MM.1S (cell line): ENCODE measurements around the gene ELMOD1.

ENCODE experiments used
- DNase-seq: peaks from one replicate; pipeline ENCODE4 v3.0.0-alpha.2; 2015
- H2AFZ ChIP-seq: fragments of 300-600 bp; sonication (generic); 2 replicates; pipeline ENCODE4 v1.6.0; 2016; ENCODE audit warnings: antibody characterized with exemption, low read length
- H3F3A ChIP-seq: fragments of 300-600 bp; sonication (generic); 2 replicates; pipeline ENCODE4 v1.6.1; 2016; ENCODE audit warnings: mild to moderate bottlenecking, antibody characterized with exemption, low read length, moderate library complexity, mixed read lengths; ENCODE audit not compliant: insufficient read depth
- H3K27ac ChIP-seq: fragments of 300-600 bp; sonication (generic); 2 replicates; pipeline ENCODE4 v1.5.1; 2016; ENCODE audit warnings: mild to moderate bottlenecking, low read length
- H3K27me3 ChIP-seq: fragments of 300-600 bp; sonication (generic); replicated peaks from 2 replicates; pipeline ENCODE4 v1.6.0; 2016; ENCODE audit warnings: low read length; ENCODE audit not compliant: insufficient read depth
- H3K36me3 ChIP-seq: fragments of 300-600 bp; sonication (generic); replicated peaks from 2 replicates; pipeline ENCODE4 v1.6.1; 2016; ENCODE audit warnings: mild to moderate bottlenecking, low read length, mixed read lengths; ENCODE audit not compliant: insufficient read depth
- H3K4me1 ChIP-seq: fragments of 300-600 bp; sonication (generic); 2 replicates; pipeline ENCODE4 v1.6.1; 2016; ENCODE audit warnings: low read length, mixed read lengths
- H3K4me2 ChIP-seq: fragments of 300-600 bp; sonication (generic); 2 replicates; pipeline ENCODE4 v1.6.0; 2016; ENCODE audit warnings: low read depth, low read length
- H3K4me3 ChIP-seq: fragments of 300-600 bp; sonication (generic); 2 replicates; pipeline ENCODE4 v1.5.1; 2016; ENCODE audit warnings: low read length, mixed read lengths
- H3K79me2 ChIP-seq: fragments of 300-600 bp; sonication (generic); 2 replicates; pipeline ENCODE4 v1.6.1; 2016; ENCODE audit warnings: mixed run types, low read length, mixed read lengths
- H3K9ac ChIP-seq: fragments of 300-600 bp; sonication (generic); 2 replicates; pipeline ENCODE4 v1.6.1; 2016; ENCODE audit warnings: low read length, mixed read lengths
- H3K9me2 ChIP-seq: fragments of 300-600 bp; sonication (generic); replicated peaks from 2 replicates; pipeline ENCODE4 v1.6.1; 2016; ENCODE audit warnings: mild to moderate bottlenecking, low read length, mixed read lengths; ENCODE audit not compliant: insufficient read depth
- H3K9me3 ChIP-seq: fragments of 300-600 bp; sonication (generic); replicated peaks from 2 replicates; pipeline ENCODE4 v1.6.1; 2016; ENCODE audit warnings: mild to moderate bottlenecking, low read length, mixed read lengths; ENCODE audit not compliant: insufficient read depth
- H4K20me1 ChIP-seq: fragments of 300-600 bp; sonication (generic); 2 replicates; pipeline ENCODE4 v1.6.1; 2016; ENCODE audit warnings: mild to moderate bottlenecking, low read length, moderate library complexity, mixed read lengths; ENCODE audit not compliant: insufficient read depth
- CTCF ChIP-seq: fragments of 300-600 bp; sonication (generic); IDR thresholded peaks from 2 replicates; pipeline ENCODE4 v1.5.1; 2016; ENCODE audit warnings: antibody characterized with exemption, low read length, mixed read lengths
- EZH2 ChIP-seq: fragments of 300-600 bp; sonication (generic); optimal IDR thresholded peaks from 2 replicates; pipeline ENCODE3; 2017; ENCODE audit warnings: low read depth, mild to moderate bottlenecking, antibody characterized with exemption, low read length, mixed read lengths
- EZH2phosphoT487 ChIP-seq: fragments of 300-600 bp; sonication (generic); IDR thresholded peaks from 2 replicates; pipeline ENCODE4 v1.6.1; 2018; ENCODE audit warnings: antibody characterized with exemption, low read length

Gene ELMOD1

GRCh38 chr11:107665018-107665417 is 74.1 kb downstream of the ELMOD1 start:
- no peak overlapping the region for H2AFZ ChIP-seq
- H3K36me3 ChIP-seq, result no peaks in the 10 kb centered on the region
- no peak for TF ChIP-seq EZH2phosphoT487
- no peak for TF ChIP-seq CTCF
- TF ChIP-seq EZH2, result no peak
- H3K4me1 ChIP-seq, result no peaks in the 10 kb centered on the region
- no peaks in the 10 kb centered on the region for H3F3A ChIP-seq
- H4K20me1 ChIP-seq, result no peaks in the 10 kb centered on the region
- H3K79me2 ChIP-seq, result no peaks in the 10 kb centered on the region
- H3K9me2 ChIP-seq, result no peaks in the 10 kb centered on the region
- H3K4me2 ChIP-seq, result no peak overlapping the region
- no peaks in the 10 kb centered on the region for H3K9me3 ChIP-seq
- no peak for DNase-seq
- H3K4me3 ChIP-seq, result no peak overlapping the region
- no peaks in the 10 kb centered on the region for H3K27me3 ChIP-seq
- H3K9ac ChIP-seq, result no peak overlapping the region
- H3K27ac ChIP-seq, result no peak overlapping the region

- no peak overlapping the region for H2AFZ ChIP-seq
- TF ChIP-seq EZH2phosphoT487 (no peak), CTCF (no peak), EZH2 (no peak)
- no peak for DNase-seq
- H3K9me2 ChIP-seq, result no peaks in the 10 kb centered on the region
- H3K36me3 ChIP-seq, result no peaks in the 10 kb centered on the region
- H3K27ac ChIP-seq, result no peak overlapping the region
- H3K4me1 ChIP-seq, result no peaks in the 10 kb centered on the region
- no peaks in the 10 kb centered on the region for H3K27me3 ChIP-seq
- no peaks in the 10 kb centered on the region for H4K20me1 ChIP-seq
- no peaks in the 10 kb centered on the region for H3F3A ChIP-seq
- no peak overlapping the region for H3K4me2 ChIP-seq
- H3K79me2 ChIP-seq, result no peaks in the 10 kb centered on the region
- H3K4me3 ChIP-seq, result no peak overlapping the region
- no peak overlapping the region for H3K9ac ChIP-seq
- H3K9me3 ChIP-seq, result no peaks in the 10 kb centered on the region
These were observed 76.1 kb downstream of the ELMOD1 start for GRCh38 chr11:107666911-107667613.

- DNase-seq, result no peak
- Histone ChIP-seq H3K27ac (no peak overlapping the region), H4K20me1 (no peaks in the 10 kb centered on the region), H3K4me3 (no peak overlapping the region), H3K9ac (no peak overlapping the region), H3K27me3 (no peaks in the 10 kb centered on the region), H3K36me3 (no peaks in the 10 kb centered on the region), H3K9me3 (no peaks in the 10 kb centered on the region), H3K4me1 (no peaks in the 10 kb centered on the region), H3K9me2 (no peaks in the 10 kb centered on the region), H3K4me2 (no peak overlapping the region), H3K79me2 (no peaks in the 10 kb centered on the region), H3F3A (no peaks in the 10 kb centered on the region), H2AFZ (no peak overlapping the region)
- TF ChIP-seq EZH2 (no peak), EZH2phosphoT487 (no peak), CTCF (no peak)
These were observed 78.3 kb downstream of the ELMOD1 start for GRCh38 chr11:107669191-107669740.
